ENCODE results near the gene FOXP1.
"Not testable (repeated sequence)": the region's sequence is repeated elsewhere in the genome, so short reads cannot be mapped to it uniquely, and the experiment has no call there.

Gene FOXP1

GRCh38 chr3:71530903-71531530, 52.5 kb downstream of the FOXP1 start:
- no peak for DNase-seq (ENCODE audit: low read depth)

- no peak for DNase-seq (ENCODE audit: low read depth)
Measured at GRCh38 chr3:71528816-71529215, 54.7 kb downstream of the FOXP1 start.

- not testable (repeated sequence) for DNase-seq (ENCODE audit: low read depth)
Measured at GRCh38 chr3:71526448-71526847, 57.1 kb downstream of the FOXP1 start.

- no peak for DNase-seq (ENCODE audit: low read depth)
Measured at GRCh38 chr3:71525391-71525790, 58.1 kb downstream of the FOXP1 start.

GRCh38 chr3:71524672-71525071, 58.9 kb downstream of the FOXP1 start:
- DNase-seq (ENCODE audit: low read depth): no peak

GRCh38 chr3:71523628-71524027, 59.9 kb downstream of the FOXP1 start:
- no peak for DNase-seq (ENCODE audit: low read depth)

GRCh38 chr3:71521940-71522876, 61.3 kb downstream of the FOXP1 start:
- no peak for DNase-seq (ENCODE audit: low read depth)

GRCh38 chr3:71521021-71521352, 62.5 kb downstream of the FOXP1 start:
- DNase-seq (ENCODE audit: low read depth): no peak

GRCh38 chr3:71520161-71521020, 63.1 kb downstream of the FOXP1 start:
- no peak for DNase-seq (ENCODE audit: low read depth)

- DNase-seq (ENCODE audit: low read depth): no peak
Measured at GRCh38 chr3:71518089-71518488, 65.4 kb downstream of the FOXP1 start.

GRCh38 chr3:71517271-71517791, 66.2 kb downstream of the FOXP1 start:
- no peak for DNase-seq (ENCODE audit: low read depth)

GRCh38 chr3:71515636-71516365, 67.7 kb downstream of the FOXP1 start:
- no peak for DNase-seq (ENCODE audit: low read depth)

- no peak for DNase-seq (ENCODE audit: low read depth)
Measured at GRCh38 chr3:71514621-71515020, 68.9 kb downstream of the FOXP1 start.

- DNase-seq (ENCODE audit: low read depth): no peak
Measured at GRCh38 chr3:71513515-71513914, 70.0 kb downstream of the FOXP1 start.

- DNase-seq (ENCODE audit: low read depth): no peak
Measured at GRCh38 chr3:71513081-71513480, 70.4 kb downstream of the FOXP1 start.

GRCh38 chr3:71512544-71512943, 71.0 kb downstream of the FOXP1 start:
- no peak for DNase-seq (ENCODE audit: low read depth)

GRCh38 chr3:71512000-71512399, 71.5 kb downstream of the FOXP1 start:
- no peak for DNase-seq (ENCODE audit: low read depth)

GRCh38 chr3:71511446-71511845, 72.1 kb downstream of the FOXP1 start:
- DNase-seq (ENCODE audit: low read depth): no peak

GRCh38 chr3:71511037-71511436, 72.5 kb downstream of the FOXP1 start:
- DNase-seq (ENCODE audit: low read depth): peak; percentile 55

- peak; percentile 32 for DNase-seq (ENCODE audit: low read depth)
Measured at GRCh38 chr3:71510510-71510909, 73.0 kb downstream of the FOXP1 start.

GRCh38 chr3:71509066-71509465, 74.5 kb downstream of the FOXP1 start:
- DNase-seq (ENCODE audit: low read depth): no peak

Data from stromal cell of bone marrow (primary cell).